Keratinocyte (primary cell): ENCODE measurements around the gene AGPAT3.

ENCODE experiments used
- EZH2 ChIP-seq: IDR thresholded peaks from one replicate; pipeline ENCODE4 v1.6.1; 2012; ENCODE audit warnings: inconsistent platforms, mild to moderate bottlenecking, low read length, moderate library complexity
- TF ChIP-seq, protein P1 (sequence below), 3 experiments: IDR thresholded peaks in 1 of 3; conservative IDR thresholded peaks in 1 of 3; optimal IDR thresholded peaks in 1 of 3; 2 replicates in 2 of 3; 3 replicates in 1 of 3; pipeline versions ENCODE3 to v1.5.1; 2011; ENCODE audit warnings: low read length in 3 of 3, mild to moderate bottlenecking in 3 of 3, moderate library complexity in 2 of 3, control low read depth in 1 of 3, inconsistent platforms in 1 of 3; ENCODE audit not compliant: insufficient read depth in 2 of 3; ENCODE audit errors: extremely low read depth in 1 of 3

DNA sequence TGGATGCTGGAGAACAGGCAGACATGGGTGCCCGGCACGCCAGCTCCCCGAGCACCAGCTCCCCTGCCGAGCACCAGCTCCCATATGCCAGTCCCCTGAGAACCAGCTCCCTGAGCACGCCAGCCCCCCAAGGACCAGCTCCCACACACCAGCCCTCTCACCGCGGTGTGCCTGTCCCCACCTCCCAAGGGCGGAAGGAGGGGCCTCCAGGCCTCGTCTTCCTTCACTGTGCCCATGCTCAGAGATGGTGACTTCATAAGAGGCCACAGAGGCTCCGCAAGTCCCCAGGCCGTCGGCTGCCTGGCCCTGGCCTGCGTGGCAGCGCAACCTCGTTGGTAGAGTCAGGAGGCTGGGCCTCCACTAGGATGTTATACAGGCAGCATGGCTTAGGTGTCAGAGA, 69.1 kb downstream of the AGPAT3 start:
- TF ChIP-seq, protein P1, sequence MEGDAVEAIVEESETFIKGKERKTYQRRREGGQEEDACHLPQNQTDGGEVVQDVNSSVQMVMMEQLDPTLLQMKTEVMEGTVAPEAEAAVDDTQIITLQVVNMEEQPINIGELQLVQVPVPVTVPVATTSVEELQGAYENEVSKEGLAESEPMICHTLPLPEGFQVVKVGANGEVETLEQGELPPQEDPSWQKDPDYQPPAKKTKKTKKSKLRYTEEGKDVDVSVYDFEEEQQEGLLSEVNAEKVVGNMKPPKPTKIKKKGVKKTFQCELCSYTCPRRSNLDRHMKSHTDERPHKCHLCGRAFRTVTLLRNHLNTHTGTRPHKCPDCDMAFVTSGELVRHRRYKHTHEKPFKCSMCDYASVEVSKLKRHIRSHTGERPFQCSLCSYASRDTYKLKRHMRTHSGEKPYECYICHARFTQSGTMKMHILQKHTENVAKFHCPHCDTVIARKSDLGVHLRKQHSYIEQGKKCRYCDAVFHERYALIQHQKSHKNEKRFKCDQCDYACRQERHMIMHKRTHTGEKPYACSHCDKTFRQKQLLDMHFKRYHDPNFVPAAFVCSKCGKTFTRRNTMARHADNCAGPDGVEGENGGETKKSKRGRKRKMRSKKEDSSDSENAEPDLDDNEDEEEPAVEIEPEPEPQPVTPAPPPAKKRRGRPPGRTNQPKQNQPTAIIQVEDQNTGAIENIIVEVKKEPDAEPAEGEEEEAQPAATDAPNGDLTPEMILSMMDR (optimal IDR thresholded peaks at IDR 0.05 in 1 of 3, IDR thresholded peaks at IDR 0.05 in 1 of 3, conservative IDR thresholded peaks at IDR 0.05 in 1 of 3; ENCODE audit: extremely low read depth in 1 of 3, insufficient read depth in 2 of 3, low read length in 3 of 3) = no peak
- no peak for TF ChIP-seq EZH2
